Panc1 (cell line): Measurements from ENCODE around the gene CXorf65. TPM values are rescaled to one million over a fixed set of nuclear protein-coding genes. Genes with fewer than 3 reads are reported as not detected.

Source experiments
- ATAC-seq: fragments of 200-7000 bp; cut with Tn5 transposase; 2 replicates; pipeline ENCODE4 v1.9.1; 2020; ENCODE audit warnings: mild to moderate bottlenecking, moderate library complexity
- BruUV-seq: library from RNA; stranded (reverse); fragments of 400-500 nt; replicated peaks from 2 replicates; lab custom pipeline; 2021; lab: Mats Ljungman, UMichigan
- CTCF ChIA-PET: fragments of 300-600 bp; sonication (Branson Sonifier 250); formaldehyde crosslinking; loops from one replicate; lab custom pipeline; 2022; ENCODE audit warnings: antibody characterized with exemption; lab: Charles Lee
- POLR2A ChIA-PET: fragments of 300-600 bp; sonication (Branson Sonifier 250); formaldehyde crosslinking; loops from one replicate; lab custom pipeline; 2022; ENCODE audit warnings: antibody characterized with exemption; lab: Charles Lee
- DNase-seq: peaks from one replicate; pipeline ENCODE4 v3.0.0-alpha.2; 2010; ENCODE audit warnings: low read depth, low spot score
- H3K27ac ChIP-seq: 2 replicates; pipeline ENCODE4 v1.5.1; 2011; ENCODE audit warnings: mild to moderate bottlenecking, low read length, inconsistent platforms
- H3K27me3 ChIP-seq: fragments of 200-500 bp; sonication (Bioruptor generic); 2 replicates; pipeline ENCODE4 v1.6.0; 2014; ENCODE audit warnings: low read length, inconsistent platforms; ENCODE audit not compliant: control insufficient read depth, insufficient read depth
- H3K36me3 ChIP-seq: fragments of 200-500 bp; sonication (Bioruptor generic); 2 replicates; pipeline ENCODE4 v1.5.1; 2014; ENCODE audit warnings: inconsistent platforms, mild to moderate bottlenecking, low read length, moderate library complexity; ENCODE audit not compliant: control insufficient read depth, insufficient read depth
- H3K4me1 ChIP-seq: 2 replicates; pipeline ENCODE4 v1.5.1; 2011; ENCODE audit warnings: inconsistent platforms, mild to moderate bottlenecking, low read length, moderate library complexity; ENCODE audit not compliant: control insufficient read depth, insufficient read depth
- H3K4me3 ChIP-seq, 2 experiments: 2 replicates each; pipeline ENCODE4 v1.5.1; 2011 to 2012; ENCODE audit warnings: low read depth in 2 of 2, low read length in 2 of 2, mild to moderate bottlenecking in 2 of 2, inconsistent platforms in 1 of 2, moderate library complexity in 1 of 2
- H3K9me3 ChIP-seq: fragments of 200-500 bp; sonication (Bioruptor generic); 2 replicates; pipeline ENCODE4 v1.5.1; 2014; ENCODE audit warnings: low read depth, mild to moderate bottlenecking, inconsistent platforms, low read length, moderate library complexity; ENCODE audit not compliant: control insufficient read depth, insufficient read depth
- CTCF ChIP-seq: fragments of 450-650 bp; IDR thresholded peaks from 2 replicates; pipeline ENCODE4 v1.5.1; 2017; ENCODE audit warnings: mild to moderate bottlenecking
- POLR2AphosphoS5 ChIP-seq: IDR thresholded peaks from 2 replicates; pipeline ENCODE4 v1.6.1; 2012; ENCODE audit warnings: mild to moderate bottlenecking, low read depth, low read length, moderate library complexity
- SIN3A ChIP-seq: IDR thresholded peaks from 2 replicates; pipeline ENCODE4 v1.6.1; 2012; ENCODE audit warnings: low read depth, mild to moderate bottlenecking, low read length, moderate library complexity, borderline replicate concordance; ENCODE audit not compliant: insufficient read depth
- TCF7L2 ChIP-seq: IDR thresholded peaks from 2 replicates; pipeline ENCODE4 v1.6.1; 2011; ENCODE audit warnings: mild to moderate bottlenecking, low read depth, low read length, inconsistent platforms
- in situ Hi-C: cut with HindIII; loops from 2 replicates; pipeline ENCODE4 v1.10.0; 2016; ENCODE audit warnings: low sequenced_read_pairs, low pct_unique_long_range_greater_than_20kb
- intact Hi-C: fragments of 100-400 bp; cut with micrococcal nuclease; formaldehyde crosslinking; loops from one replicate; pipeline ENCODE4 v1.10.0; 2022; ENCODE audit not compliant: unreplicated experiment
- total RNA-seq: library from RNA; stranded (reverse); gene quantifications from one replicate; pipeline ENCODE4 v1.2.1, GENCODE V29; 2021; ENCODE audit not compliant: unreplicated experiment
- TF ChIP-seq, protein P1 (sequence below), 2 experiments: IDR thresholded peaks; 2 replicates each; pipeline ENCODE4 v1.6.1; 2011 to 2012; ENCODE audit warnings: low read depth in 2 of 2, control low read depth in 1 of 2, low read length in 1 of 2, mild to moderate bottlenecking in 1 of 2, moderate library complexity in 1 of 2; ENCODE audit not compliant: insufficient read depth in 1 of 2

CXorf65 gene
- total RNA-seq, 1 experiment from 2014 or later = not detected

DNA sequence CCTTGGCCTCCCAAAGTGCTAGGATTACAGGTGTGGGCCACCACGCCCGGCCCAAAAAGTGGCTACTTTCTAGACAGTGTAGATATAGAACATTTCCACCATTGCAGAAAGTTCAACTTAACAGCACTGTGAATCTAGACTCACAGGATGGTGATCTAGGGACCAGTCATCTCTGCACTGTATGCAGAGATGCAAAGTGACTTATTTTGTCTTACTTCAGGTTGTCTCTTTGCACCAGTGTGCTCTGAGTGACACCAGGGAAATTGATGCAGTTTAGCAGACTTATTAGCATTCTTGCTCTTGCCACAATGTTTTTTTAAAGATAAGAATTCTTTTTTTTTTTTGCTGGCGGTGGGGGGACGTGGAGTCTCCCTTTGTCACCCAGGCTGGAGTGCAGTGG, 23.7 kb downstream of the CXorf65 start:
- CTCF ChIA-PET = no interaction called here
- intact Hi-C loops = no loop called here
- TF ChIP-seq POLR2AphosphoS5 (no peak), CTCF (no peak), TCF7L2 (no peak), SIN3A (no peak)
- TF ChIP-seq, protein P1, sequence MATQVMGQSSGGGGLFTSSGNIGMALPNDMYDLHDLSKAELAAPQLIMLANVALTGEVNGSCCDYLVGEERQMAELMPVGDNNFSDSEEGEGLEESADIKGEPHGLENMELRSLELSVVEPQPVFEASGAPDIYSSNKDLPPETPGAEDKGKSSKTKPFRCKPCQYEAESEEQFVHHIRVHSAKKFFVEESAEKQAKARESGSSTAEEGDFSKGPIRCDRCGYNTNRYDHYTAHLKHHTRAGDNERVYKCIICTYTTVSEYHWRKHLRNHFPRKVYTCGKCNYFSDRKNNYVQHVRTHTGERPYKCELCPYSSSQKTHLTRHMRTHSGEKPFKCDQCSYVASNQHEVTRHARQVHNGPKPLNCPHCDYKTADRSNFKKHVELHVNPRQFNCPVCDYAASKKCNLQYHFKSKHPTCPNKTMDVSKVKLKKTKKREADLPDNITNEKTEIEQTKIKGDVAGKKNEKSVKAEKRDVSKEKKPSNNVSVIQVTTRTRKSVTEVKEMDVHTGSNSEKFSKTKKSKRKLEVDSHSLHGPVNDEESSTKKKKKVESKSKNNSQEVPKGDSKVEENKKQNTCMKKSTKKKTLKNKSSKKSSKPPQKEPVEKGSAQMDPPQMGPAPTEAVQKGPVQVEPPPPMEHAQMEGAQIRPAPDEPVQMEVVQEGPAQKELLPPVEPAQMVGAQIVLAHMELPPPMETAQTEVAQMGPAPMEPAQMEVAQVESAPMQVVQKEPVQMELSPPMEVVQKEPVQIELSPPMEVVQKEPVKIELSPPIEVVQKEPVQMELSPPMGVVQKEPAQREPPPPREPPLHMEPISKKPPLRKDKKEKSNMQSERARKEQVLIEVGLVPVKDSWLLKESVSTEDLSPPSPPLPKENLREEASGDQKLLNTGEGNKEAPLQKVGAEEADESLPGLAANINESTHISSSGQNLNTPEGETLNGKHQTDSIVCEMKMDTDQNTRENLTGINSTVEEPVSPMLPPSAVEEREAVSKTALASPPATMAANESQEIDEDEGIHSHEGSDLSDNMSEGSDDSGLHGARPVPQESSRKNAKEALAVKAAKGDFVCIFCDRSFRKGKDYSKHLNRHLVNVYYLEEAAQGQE (IDR thresholded peaks at IDR 0.05; ENCODE audit: insufficient read depth in 1 of 2, low read depth in 2 of 2, low read length in 1 of 2) = no peak
- Histone ChIP-seq H3K27me3 (no peaks in the 10 kb centered on the region), H3K36me3 (no peaks in the 10 kb centered on the region), H3K27ac (no peak overlapping the region), H3K4me3 (no peak overlapping the region), H3K4me1 (no peaks in the 10 kb centered on the region), H3K9me3 (no peaks in the 10 kb centered on the region)
- BruUV-seq = no TSS peak
- DNase-seq = no peak
- POLR2A ChIA-PET = no interaction called here
- in situ Hi-C loops = no loop called here
- ATAC-seq = no peak

DNA sequence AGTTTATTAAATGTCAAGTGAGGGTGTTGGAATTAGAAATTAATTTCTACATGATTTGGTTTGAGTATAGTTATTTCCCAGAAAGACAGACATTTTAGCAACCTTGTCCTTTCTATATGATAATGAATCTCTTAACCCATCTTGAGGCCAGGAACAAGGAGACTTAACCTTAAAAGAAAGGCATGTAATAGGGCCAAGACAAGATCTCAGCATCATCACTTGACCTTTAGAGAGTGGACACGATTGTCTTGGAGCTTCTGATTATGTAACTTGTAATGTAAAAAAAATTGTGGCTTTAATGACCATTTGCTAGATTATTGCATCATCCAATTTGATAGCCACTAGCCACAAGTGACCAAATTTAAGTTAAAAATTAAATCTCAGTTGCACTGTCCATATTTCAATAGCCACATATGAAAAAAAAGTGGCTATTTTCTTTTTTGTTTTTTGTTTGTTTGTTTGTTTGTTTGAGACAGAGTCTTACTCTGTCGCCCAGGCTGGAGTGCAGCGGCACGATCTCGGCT, 24.4 kb downstream of the CXorf65 start:
- ATAC-seq (no peak), DNase-seq (no peak)
- CTCF ChIA-PET = no interaction called here
- intact Hi-C loops = no loop called here
- no TSS peak for BruUV-seq
- Histone ChIP-seq H3K9me3 (no peaks in the 10 kb centered on the region), H3K27ac (no peak overlapping the region), H3K4me3 (no peak overlapping the region), H3K36me3 (no peaks in the 10 kb centered on the region), H3K27me3 (no peaks in the 10 kb centered on the region), H3K4me1 (no peaks in the 10 kb centered on the region)
- TF ChIP-seq POLR2AphosphoS5 (no peak), CTCF (no peak), TCF7L2 (no peak), SIN3A (no peak)
- TF ChIP-seq, protein P1 (IDR thresholded peaks at IDR 0.05; ENCODE audit: insufficient read depth in 1 of 2, low read depth in 2 of 2, low read length in 1 of 2) = no peak
- POLR2A ChIA-PET = no interaction called here
- in situ Hi-C loops = no loop called here
